22Rv1 (cell line): ENCODE data around the gene AP1S3.
A peak's percentile ranks its signal among the peaks of the same experiment; 100 is the strongest.

Source experiments
- CTCF ChIP-seq: fragments of 450-650 bp; IDR thresholded peaks from 2 replicates; pipeline ENCODE4 v1.5.1; 2017; ENCODE audit warnings: mild to moderate bottlenecking
- ZFX ChIP-seq: fragments of 450-650 bp; IDR thresholded peaks from 2 replicates; pipeline ENCODE4 v1.6.1; 2017; ENCODE audit warnings: antibody characterized with exemption, borderline replicate concordance

- peak; percentile 38 for TF ChIP-seq CTCF
- TF ChIP-seq ZFX = no peak
Measured at GRCh38 chr2:223860809-223861738, 23.7 kb upstream of the AP1S3 start.
